ENCODE data around the gene CPNE6.

Gene CPNE6

DNA sequence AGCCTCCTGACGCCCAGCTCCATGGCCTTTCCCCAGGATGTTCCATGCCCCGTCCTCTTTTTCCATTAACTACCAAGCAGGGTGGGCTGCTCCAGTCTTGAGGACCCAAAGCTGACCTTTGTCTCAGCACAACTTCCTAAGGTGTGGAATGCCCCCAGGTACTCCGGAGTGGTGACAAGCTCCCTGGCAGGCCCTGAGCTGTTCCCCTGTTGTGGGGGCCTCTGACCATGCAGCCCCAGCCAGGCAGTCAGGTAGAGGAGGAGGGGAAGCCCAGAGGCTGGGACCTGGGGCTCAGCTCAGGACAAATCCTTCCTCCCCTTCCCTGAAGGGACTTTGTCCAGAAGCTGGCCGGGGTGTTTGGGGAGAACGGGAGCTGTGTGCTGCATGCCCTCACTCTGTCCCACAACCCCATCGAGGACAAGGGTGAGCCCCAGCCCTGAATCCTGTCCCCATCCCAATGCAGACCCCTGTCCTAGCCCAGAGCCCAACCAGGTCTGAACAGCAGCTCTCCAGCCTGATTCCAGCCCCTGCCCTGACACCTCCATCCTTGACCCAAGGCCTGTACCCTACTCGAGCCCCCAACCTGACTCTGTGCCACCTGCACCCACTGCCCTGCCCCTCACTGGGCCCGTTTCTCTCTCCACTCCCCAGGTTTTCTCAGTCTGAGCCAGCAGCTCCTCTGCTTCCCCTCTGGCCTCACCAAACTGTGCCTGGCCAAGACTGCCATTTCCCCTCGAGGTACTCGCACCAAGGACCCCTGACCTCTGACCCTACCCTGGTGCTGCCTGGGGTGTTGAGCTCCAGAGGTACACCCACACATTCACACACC lies 15.2 kb upstream of the CPNE6 start:
- no peak for DNase-seq

DNA sequence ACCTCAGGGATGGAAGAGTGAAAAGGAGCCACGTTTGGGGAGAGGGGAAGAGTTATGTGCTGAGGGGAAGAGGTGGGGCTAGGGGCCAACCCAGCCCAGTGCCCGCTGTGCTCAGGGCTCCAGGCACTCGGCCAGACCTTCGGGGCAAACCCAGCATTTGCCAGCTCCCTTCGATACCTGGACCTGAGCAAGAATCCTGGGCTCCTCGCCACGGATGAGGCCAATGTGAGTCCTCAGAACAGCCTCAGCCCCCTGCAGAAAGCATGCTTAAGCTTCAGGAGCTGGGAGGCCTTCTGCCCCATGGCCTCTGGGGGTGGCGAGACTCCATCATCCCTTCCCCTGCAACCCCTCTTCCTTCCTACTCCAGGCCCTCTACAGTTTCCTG lies 14.6 kb upstream of the CPNE6 start:
- no peak for DNase-seq

DNA sequence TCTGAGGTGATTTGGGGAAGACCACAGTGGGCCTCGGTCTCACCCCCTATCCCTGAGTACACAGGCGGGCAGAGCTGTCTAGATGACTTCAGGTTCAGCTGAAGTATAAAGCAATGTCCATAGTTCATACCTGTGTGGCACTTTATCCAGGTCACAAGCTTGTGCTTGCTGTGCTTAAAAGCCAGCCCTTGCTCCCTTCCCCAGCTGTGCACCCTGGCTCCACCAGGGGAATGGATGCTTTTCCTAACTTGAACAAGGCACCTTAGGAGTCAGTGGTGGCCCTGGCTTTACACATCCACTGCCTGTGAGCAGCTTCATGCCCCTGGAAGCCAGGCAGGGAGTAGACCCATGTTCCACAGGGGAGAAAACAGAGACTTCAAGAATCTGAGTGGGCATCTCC lies 14.1 kb upstream of the CPNE6 start:
- no peak for DNase-seq

DNA sequence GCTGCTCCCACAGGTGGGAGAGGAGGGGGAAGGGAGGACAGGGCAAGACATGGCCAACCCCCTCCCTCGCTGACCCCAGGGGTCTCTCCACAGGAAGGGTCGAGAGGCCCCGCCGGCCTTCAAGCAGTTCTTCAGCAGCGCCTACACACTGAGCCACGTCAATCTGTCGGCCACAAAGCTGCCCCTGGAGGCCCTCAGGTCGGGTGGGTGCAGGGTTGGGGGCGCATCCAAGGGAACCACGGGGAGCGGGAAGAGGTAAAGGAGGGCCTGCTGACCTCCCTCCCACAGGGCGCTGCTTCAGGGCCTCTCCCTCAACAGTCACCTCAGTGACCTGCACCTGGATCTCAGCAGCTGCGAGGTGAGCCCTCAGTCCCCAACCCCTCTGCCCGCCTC lies 13.5 kb upstream of the CPNE6 start:
- no peak for DNase-seq

DNA sequence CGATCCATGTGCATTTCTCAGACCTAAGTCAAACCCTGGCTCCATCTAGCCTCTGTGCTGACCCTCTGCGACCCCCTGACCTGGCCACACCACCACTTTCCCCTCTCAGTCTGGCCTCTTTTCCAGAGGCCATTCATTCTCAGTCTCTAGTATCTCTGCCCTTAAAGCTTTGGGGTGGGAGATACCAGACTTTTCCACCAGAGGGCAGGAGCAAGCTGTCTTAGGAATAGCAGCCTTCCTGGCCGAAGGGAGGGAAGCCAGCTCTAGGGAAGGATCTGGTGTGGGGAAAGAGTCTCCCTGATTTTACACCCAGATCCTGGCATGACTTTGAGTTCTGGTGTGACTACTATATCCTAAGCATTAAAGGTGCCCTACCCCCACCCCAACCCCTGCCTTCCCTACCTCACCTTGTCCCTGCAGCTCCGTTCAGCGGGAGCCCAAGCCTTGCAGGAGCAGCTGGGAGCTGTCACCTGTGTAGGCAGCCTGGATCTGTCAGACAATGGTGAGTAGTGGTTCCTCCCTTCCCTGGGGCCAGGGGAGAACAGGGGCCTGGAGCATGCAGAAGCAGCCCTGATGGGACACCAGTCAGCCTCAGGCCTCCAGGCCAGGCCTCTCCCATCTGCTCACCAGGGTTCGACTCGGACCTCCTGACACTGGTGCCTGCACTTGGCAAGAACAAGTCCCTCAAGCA lies 13.0 kb upstream of the CPNE6 start:
- DNase-seq = peak; percentile 49

DNA sequence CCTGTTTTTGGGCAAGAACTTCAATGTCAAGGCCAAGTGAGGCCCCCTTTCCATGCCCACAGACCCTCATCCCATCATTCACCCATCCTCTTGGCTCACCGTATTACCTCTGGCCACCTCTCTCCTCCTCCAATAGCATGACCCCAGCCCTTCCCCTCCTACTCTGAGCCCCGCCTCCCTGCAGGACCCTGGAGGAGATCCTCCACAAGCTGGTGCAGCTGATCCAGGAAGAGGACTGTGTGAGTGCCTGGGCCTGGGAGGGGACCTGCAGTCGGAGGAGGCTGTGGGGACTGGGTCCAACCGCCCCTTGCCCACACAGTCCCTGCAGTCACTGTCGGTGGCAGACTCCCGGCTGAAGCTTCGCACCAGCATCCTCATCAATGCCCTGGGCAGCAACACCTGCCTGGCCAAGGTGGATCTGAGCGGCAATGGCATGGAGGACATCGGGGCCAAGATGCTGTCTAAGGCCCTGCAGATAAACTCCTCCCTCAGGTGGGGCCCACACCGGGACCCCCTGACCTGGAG lies 12.3 kb upstream of the CPNE6 start:
- no peak for DNase-seq

DNA sequence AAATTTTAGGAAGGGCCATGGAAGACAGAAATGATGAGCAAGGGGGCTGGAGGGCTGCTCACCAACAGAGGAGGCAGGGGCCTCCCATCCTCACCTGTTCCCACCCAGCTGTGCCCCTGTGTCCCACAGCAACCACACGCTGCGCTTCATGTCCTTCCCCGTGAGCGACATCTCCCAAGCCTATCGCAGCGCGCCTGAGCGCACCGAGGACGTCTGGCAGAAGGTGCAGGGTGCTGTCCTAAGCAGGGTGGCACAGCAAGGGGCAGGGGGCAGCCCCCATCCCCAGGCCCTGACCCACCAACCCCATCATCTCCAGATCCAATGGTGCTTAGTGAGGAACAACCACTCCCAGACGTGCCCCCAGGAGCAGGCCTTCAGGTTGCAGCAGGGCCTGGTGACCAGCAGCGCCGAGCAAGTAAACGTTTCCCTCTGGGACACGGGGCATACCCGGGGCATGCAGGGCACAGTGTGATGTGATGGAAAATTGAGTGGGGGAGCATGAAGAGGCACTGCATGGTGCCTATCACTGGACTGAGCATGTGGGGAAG lies 11.4 kb upstream of the CPNE6 start:
- no peak for DNase-seq

DNA sequence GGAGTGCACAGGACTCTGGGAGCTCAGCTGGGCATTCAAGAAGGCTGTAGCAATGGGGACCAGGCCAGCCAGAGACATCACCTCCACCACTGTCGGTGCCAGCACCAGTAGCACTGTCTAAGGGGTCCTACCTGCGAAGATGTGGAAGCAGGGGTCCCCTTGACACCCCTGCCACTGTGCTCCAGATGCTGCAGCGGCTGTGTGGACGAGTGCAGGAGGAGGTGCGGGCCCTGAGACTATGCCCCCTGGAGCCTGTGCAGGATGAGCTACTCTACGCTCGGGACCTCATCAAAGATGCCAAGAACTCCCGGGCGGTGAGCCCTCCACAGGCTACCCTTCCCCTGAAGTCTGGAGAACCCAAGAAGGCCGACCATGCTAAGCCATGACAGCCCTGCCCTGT lies 10.9 kb upstream of the CPNE6 start:
- DNase-seq = no peak

DNA sequence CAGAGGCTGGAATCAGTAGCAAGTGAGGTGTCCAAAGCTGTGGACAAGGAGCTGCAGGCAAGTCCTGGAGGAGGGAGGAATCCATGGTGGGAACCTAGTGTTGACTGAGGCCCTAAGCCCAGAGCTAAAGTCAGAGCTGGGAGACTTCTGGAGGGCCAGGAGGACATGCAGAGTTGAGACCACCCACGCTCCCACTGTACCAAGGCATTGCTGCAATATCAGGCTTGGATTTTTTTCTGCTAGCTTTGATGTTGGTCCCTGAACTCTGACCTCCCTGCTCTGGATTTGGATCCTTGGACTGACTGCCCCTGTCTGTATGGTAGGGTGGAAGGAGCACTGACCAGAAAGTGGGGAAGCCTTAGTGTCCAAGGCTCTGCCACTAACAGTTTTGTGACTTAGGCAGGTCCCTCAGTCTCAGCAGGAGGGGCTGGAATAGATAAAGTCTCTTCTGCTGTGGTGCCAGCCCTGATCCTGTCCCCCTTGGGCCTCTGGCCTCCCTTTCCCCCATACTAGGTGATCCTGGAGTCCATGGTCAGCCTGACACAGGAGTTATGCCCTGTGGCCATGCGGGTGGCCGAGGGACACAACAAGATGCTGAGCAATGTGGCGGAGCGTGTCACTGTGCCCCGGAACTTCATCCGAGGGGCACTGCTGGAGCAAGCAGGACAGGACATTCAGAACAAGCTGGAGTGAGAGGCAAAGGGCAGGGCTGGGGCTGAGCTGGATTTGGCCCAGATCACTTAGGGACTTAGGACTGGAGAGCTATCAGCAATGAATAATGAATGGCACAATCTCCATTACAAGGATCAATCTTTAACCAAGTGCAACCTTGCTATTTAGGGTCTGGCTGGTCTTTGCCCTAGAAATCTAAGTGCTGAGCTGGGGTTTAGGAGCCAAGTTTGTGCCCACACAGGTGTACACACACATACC lies 10.1 kb upstream of the CPNE6 start:
- no peak for DNase-seq

DNA sequence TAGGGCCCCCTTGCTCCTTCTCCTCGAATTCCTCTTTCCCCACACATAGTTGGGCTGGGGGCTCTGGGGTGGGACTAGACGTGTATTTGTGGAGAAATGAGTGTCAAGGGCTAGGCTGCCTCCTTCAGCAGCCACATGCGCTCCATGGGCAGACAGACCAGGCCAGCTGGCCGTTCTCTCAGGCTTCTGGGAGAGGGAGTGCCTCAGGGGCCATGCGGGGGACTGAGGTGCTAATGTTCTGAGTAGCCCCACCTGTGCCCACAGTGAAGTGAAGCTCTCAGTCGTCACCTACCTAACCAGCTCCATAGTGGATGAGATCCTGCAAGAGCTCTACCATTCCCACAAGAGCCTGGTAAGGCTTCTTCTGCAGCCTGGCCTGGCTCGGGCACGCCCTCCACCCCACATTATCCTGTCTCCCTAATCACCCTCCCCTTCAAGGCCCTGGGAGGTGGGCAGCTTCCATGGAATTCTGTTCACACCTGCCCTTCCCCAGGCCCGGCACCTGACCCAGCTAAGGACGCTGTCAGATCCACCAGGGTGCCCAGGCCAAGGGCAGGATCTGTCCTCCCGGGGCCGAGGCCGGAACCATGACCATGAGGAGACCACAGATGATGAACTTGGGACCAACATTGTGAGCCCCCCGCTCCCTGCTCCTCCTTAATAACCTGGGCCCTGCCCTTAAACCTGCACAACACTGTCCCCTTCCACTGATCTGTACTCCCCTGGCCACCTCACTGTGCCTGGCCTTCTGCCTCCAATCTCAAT lies 9.0 kb upstream of the CPNE6 start:
- DNase-seq = no peak

DNA sequence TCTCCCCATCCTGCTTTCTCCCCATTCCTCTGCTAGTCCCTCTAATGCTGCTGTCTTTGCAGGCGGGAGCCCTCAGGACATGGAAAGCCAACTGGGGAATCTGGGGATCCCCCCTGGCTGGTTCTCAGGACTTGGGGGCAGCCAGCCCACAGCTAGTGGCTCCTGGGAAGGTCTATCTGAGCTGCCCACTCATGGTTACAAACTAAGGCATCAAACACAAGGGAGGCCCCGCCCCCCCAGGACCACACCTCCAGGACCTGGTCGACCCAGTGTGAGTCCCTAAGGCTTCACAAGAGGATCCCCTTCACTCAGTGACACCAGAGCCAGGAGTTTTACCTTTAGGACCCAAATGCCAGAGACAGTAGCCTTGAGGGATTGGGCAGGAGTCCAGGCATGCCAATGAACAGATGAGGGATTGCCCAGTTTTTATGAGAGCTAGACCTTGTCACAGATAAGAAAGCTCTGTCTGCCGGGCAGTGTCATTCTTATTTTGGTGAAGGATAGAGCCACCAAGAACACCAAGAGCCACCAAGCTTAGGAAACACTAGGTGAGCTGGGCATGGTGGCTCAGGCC lies 8.0 kb upstream of the CPNE6 start:
- DNase-seq = no peak

DNA sequence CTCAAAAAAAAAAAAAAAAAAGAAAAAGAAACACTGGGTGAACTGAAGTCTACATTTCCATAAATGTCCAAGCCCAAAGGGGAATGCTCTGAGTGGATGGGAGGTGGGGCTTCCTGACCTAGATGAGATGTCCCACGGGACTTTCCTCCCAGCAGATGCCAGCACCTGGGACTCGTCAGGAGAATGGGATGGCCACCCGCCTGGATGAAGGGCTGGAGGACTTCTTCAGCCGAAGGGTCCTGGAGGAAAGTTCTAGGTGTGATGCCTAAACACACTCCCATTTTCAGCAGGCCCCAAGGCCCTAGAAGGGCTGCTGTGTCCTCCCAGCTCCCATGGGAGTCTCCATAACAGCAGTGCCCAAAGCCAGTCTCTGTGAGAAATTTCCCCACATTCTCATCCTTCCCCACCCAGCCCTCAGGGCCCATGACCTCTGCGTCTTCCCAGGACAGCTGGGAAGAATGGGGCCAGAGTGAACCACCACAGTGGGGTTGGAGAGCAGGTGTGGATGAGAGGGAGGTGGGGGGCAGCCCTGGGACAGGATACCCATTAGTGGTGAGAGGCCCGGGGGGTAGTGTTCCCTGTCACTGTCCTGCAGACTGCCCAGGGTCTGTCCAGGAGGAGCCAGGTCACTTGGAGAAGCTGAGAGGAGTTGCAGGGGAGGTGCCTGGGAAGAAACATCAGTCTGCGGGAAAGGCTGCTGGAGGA lies 7.1 kb upstream of the CPNE6 start:
- no peak for DNase-seq

DNA sequence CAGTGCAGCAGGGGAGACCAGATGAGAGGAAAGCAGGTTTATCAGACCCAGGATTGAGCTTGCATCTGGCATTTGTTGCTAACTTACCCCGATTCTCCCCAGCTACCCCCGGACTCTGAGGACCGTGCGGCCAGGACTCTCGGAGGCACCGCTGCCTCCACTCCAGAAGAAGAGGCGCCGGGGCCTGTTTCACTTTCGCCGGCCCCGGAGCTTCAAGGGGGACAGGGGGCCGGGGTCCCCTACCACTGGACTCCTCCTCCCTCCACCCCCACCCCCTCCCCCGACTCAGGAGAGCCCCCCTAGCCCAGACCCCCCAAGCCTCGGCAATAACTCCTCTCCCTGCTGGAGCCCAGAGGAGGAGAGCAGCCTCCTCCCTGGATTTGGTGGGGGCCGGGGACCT lies 6.5 kb upstream of the CPNE6 start:
- no peak for DNase-seq

DNA sequence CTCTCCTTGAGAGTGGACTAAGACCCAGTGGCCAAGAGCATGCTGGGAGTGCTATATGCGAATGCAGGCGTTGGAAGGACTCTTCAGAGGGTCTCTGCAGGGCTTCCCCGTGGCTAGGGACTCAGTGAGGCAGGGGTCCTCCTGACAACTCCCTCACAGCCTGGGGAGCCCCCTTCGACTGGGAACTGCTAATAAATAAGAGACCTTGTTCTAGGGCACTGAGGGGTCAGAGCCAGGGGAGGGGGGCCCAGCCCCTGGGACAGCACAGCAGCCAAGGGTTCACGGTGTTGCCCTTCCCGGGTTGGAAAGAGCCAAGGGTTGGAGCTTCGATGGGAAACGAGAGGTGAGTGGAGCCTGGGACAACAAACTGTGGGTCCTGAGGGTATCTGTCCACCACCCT lies 6.0 kb upstream of the CPNE6 start:
- no peak for DNase-seq

DNA sequence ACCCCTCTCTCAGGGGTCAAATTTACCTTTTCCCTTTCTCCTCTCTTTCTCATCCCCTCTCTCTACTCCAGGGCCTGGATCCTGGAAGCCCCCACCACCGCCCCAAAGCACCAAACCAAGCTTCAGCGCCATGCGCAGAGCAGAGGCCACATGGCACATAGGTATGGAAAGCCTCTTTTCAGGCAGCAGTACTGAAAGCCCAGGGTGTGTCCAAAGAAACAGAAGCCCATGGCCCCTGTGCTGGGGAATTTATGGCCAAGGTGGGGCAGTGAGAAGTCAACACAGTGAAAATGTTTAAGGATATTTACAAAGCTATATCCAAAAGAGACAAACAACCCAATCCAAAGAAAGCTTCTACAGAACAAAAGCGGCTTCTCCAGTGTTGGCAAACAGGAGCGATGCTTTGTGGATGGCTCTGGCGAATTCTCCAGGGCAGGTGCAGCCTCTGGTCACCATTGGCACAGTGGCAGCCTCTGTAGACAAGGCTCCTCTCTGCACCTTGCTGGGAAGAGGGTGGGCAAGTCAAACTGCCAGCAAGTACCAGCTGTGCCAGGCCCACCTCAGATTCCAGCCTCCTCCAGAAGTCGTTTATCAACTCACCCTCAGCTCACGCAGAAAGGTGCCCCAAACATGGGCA lies 4.7 kb upstream of the CPNE6 start:
- DNase-seq = no peak

DNA sequence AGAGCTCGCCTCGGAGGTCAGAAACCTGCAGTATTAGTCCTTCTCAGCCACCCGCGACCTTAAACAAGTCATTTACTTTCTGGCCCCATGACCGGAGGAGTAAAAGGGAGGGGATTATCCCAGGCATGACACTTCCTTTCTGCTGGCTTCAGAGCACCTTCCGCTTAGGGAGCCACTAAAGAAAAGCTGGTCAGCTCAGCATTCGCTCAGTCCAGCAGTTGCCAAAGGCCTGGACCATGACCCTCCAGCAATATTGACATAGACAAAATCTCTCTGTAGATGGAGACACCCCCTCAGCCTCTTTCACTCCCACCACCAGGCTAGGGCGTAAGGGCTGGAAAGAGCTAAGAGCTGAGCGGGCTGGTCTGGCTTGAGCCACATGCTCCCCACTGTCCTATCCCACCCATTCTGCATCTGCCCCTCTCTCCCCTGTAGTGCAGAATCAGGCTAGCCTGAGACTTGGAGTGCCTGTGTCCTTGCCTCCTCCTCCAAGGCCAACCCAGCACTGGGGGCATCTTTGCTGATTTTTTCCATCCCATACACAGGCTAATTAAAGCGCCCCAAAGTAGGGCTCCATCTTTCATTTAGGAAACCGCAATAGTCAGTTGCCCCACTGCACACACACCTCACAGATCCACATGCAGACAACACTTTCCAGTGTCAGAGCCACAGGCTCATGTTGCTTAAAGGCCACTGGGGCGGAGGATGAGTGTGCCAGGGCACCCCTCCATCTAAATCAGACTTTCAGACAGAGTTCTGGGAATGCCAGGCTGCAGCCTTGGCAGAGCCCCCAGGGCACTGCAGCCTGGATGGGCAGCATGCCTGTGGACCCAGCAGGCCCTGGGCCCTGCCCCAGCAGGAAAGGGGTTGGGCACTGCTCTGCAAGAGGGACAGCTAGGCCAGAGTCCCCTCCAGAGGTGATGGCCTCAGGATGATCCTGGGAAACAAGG lies 4.0 kb upstream of the CPNE6 start:
- no peak for DNase-seq

DNA sequence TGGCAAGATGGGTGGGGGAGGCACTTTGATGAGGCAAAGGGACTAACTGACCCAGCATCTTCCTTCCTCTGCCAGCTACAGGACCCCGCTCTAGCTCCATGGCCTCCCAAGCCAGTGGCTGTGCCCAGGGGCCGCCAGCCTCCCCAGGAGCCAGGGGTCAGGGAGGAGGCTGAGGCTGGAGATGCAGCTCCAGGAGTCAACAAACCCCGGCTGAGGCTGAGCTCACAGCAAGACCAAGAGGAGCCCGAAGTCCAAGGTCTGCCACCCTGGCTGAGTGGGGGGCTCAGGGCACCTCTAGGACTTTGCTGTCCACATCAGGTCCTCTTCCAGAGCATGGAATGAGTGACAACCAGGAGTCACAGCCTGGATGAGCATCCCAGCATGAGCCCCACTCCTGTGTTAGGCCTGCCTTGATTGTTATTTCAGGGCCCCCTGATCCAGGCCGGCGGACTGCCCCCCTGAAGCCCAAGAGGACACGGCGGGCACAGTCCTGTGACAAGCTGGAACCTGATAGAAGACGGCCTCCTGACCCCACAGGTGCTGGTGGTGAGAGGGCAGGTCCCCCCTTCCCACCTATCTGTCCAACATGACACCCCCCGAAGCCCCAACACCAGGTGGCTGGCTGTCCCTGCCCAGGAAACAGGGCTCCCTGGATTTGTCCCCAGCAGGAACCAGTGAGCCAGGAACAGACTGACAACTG lies 2.5 kb upstream of the CPNE6 start:
- no peak for DNase-seq

DNA sequence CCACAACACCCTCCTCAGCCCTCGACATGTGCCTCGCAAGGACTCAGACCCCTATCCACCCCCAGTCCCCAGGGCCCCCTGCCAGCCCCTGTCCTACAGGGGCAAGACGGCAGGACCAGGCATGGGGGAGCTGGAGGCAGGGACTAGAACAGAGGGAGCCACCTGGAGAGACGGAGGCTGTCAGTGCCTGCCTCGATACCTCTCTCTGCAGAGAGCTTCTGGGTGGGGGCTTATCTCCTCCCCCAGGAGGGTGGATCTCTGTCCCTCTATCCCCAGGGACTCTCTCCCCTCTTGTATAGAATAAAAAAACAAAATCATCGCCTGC lies 2.0 kb upstream of the CPNE6 start:
- DNase-seq = no peak
